PFSK-1 (cell line): ENCODE measurements around the gene NBPF6.

ENCODE experiments used
- FOXP2 ChIP-seq: optimal IDR thresholded peaks from 2 replicates; pipeline ENCODE3; 2011; ENCODE audit warnings: borderline replicate concordance, control low read depth, inconsistent platforms; ENCODE audit not compliant: insufficient read depth; ENCODE audit errors: extremely low read length, extremely low read depth
- POLR2AphosphoS5 ChIP-seq: IDR thresholded peaks from 2 replicates; pipeline ENCODE4 v1.6.1; 2012; ENCODE audit warnings: low read depth, mild to moderate bottlenecking, control low read depth, low read length, moderate library complexity
- REST ChIP-seq, 2 experiments: IDR thresholded peaks; 2 replicates each; pipeline versions ENCODE4 v1.6.1 to v1.8.0; 2011 to 2012; ENCODE audit warnings: low read depth in 2 of 2, low read length in 2 of 2, control low read depth in 1 of 2, inconsistent platforms in 1 of 2, mild to moderate bottlenecking in 1 of 2, moderate library complexity in 1 of 2; ENCODE audit not compliant: insufficient read depth in 1 of 2
- SIN3A ChIP-seq: IDR thresholded peaks from 2 replicates; pipeline ENCODE4 v1.6.1; 2012; ENCODE audit warnings: mild to moderate bottlenecking, low read length, moderate library complexity, borderline replicate concordance; ENCODE audit not compliant: insufficient read depth
- TAF1 ChIP-seq: IDR thresholded peaks from 2 replicates; pipeline ENCODE4 v1.6.1; 2012; ENCODE audit warnings: low read length, control low read depth, borderline replicate concordance; ENCODE audit not compliant: insufficient read depth

NBPF6 gene

GRCh38 chr1:108512239-108513043 is 62.3 kb downstream of the NBPF6 start:
- TF ChIP-seq POLR2AphosphoS5 (no peak), FOXP2 (no peak), TAF1 (no peak), SIN3A (no peak), REST (IDR thresholded peaks at IDR 0.05; ENCODE audit: insufficient read depth in 1 of 2, low read depth in 2 of 2, low read length in 2 of 2) (no peak)

GRCh38 chr1:108513044-108513415 is 62.9 kb downstream of the NBPF6 start:
- TF ChIP-seq SIN3A: no peak
- no peak for TF ChIP-seq POLR2AphosphoS5
- TF ChIP-seq REST (IDR thresholded peaks at IDR 0.05; ENCODE audit: insufficient read depth in 1 of 2, low read depth in 2 of 2, low read length in 2 of 2): no peak
- TF ChIP-seq FOXP2: no peak
- no peak for TF ChIP-seq TAF1
